Left forelimb (tissue), 1 donor: ENCODE measurements around the gene GRID2IP.

Experiments used
- DNase-seq: peaks from one replicate; pipeline ENCODE4 v3.0.0-alpha.2; 2018; ENCODE audit warnings: low spot score

Gene GRID2IP

DNA sequence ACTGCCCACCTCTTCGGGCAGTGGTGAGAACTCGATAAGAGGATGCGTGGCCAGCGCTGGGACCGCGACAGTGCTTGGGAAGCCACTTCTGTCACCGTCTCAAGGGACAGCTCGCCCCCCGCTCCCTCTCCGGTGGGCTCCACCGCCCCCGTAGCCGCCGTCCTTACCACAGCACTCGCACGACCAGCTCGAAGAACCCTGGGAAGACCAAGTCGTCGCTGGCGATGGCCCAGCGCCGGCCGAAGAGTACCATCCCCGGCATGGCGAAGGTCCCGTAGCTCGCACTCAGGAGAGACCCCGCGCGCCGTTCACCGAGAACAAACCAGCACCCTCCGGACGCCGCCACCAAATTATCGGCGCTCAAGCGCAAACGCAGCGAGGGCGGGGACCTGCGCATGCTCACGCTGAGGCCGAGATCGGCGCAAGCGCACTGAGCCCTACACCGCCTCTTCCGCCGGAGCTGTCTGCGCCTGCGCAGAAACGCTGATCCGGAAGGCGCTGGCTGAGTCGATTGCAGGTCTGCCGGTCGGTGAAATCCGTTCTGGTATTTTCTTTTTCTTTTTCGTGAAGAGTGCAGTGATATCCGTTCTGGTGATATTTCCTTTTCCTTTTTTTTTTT lies 103.6 kb downstream of the GRID2IP start, which contains the start of gene DAGLB:
Gene DAGLB, minus strand, starts transcription at position 374 of the 619 bp plus-strand sequence. Its CDS starts 112 bp downstream, at position 262.
- DNase-seq = peak; percentile 95
